A549 (cell line): Measurements from ENCODE around the gene HOXA5.

Experiments used
- EP300 ChIP-seq, 2 experiments: fragments of >200 bp; sonication (Bioruptor Twin); formaldehyde crosslinking; IDR thresholded peaks; 2 replicates in 1 of 2; 3 replicates in 1 of 2; pipeline ENCODE4 v1.6.1; 2016 to 2017
- HOXA7 ChIP-seq: fragments of 250-450 bp; sonication (Bioruptor Pico); IDR thresholded peaks from 2 replicates; pipeline ENCODE4 v1.5.0; 2020; ENCODE audit warnings: mild to moderate bottlenecking, moderate library complexity
- POLR2A ChIP-seq: IDR thresholded peaks from 2 replicates; pipeline ENCODE4 v1.6.1; 2012; ENCODE audit warnings: mild to moderate bottlenecking, low read length
- POLR2AphosphoS2 ChIP-seq: conservative IDR thresholded peaks from 2 replicates; pipeline ENCODE4 v1.6.1; 2012; ENCODE audit warnings: low read length, improper control_type of control experiment, inconsistent platforms
- RCOR1 ChIP-seq: fragments of 150-350 bp; IDR thresholded peaks from 2 replicates; pipeline ENCODE4 v1.6.1; 2014; ENCODE audit warnings: antibody characterized with exemption, low read length, low read depth
- TF ChIP-seq, protein P1 (sequence below): fragments of >200 bp; sonication (Bioruptor Twin); formaldehyde crosslinking; IDR thresholded peaks from 3 replicates; pipeline ENCODE4 v1.5.1; 2016
- TF ChIP-seq, protein P2 (sequence below): fragments of 200-600 bp; sonication (generic); IDR thresholded peaks from 2 replicates; pipeline ENCODE4 v1.6.1; 2016; ENCODE audit warnings: antibody characterized with exemption, mild to moderate bottlenecking, moderate library complexity

DNA sequence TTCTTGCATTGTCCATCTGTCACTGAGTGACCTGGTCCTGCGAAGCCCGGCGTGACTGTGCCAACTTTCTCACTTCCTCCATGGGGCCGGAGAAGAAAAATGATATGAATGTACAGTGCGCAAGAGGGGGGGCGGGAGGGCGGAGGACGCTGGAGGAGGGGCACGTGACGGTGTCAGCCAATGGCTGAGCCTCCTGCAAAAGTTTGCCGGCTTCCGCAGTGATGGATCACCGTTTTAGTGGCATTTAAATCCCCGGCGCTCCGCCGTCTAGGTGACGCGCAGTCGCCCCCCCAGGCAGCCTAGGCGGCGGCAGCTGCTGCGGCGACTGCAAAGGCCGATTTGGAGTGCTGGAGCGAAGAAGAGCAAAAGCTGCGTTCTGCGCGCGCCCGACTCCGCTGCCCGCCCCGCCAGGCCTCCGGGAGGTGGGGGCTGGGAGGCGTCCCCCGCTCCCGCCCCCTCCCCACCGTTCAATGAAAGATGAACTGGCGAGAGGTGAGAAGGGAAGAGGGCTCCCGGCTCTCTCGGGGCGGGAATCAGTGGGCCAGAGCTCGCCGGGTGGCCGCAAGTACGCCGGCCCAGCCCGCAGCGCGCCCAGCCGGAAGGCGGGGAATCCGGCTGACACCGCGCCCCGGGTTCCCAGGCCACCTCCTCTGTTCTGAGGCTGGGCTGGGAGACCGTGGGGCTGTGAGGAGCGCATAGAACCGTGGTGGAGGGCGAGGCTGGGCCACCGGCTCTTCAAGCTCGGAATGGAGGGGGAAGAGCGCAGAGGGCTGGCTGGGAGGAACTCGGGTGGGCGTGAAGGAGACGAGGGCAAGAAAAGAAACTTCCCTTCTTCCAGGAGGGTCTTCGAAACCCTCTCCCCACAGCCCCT is 47.3 kb downstream of the HOXA5 start, which contains the start of gene HOXA1:
- TF ChIP-seq, protein P1, sequence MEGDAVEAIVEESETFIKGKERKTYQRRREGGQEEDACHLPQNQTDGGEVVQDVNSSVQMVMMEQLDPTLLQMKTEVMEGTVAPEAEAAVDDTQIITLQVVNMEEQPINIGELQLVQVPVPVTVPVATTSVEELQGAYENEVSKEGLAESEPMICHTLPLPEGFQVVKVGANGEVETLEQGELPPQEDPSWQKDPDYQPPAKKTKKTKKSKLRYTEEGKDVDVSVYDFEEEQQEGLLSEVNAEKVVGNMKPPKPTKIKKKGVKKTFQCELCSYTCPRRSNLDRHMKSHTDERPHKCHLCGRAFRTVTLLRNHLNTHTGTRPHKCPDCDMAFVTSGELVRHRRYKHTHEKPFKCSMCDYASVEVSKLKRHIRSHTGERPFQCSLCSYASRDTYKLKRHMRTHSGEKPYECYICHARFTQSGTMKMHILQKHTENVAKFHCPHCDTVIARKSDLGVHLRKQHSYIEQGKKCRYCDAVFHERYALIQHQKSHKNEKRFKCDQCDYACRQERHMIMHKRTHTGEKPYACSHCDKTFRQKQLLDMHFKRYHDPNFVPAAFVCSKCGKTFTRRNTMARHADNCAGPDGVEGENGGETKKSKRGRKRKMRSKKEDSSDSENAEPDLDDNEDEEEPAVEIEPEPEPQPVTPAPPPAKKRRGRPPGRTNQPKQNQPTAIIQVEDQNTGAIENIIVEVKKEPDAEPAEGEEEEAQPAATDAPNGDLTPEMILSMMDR: no peak
- TF ChIP-seq, protein P2, sequence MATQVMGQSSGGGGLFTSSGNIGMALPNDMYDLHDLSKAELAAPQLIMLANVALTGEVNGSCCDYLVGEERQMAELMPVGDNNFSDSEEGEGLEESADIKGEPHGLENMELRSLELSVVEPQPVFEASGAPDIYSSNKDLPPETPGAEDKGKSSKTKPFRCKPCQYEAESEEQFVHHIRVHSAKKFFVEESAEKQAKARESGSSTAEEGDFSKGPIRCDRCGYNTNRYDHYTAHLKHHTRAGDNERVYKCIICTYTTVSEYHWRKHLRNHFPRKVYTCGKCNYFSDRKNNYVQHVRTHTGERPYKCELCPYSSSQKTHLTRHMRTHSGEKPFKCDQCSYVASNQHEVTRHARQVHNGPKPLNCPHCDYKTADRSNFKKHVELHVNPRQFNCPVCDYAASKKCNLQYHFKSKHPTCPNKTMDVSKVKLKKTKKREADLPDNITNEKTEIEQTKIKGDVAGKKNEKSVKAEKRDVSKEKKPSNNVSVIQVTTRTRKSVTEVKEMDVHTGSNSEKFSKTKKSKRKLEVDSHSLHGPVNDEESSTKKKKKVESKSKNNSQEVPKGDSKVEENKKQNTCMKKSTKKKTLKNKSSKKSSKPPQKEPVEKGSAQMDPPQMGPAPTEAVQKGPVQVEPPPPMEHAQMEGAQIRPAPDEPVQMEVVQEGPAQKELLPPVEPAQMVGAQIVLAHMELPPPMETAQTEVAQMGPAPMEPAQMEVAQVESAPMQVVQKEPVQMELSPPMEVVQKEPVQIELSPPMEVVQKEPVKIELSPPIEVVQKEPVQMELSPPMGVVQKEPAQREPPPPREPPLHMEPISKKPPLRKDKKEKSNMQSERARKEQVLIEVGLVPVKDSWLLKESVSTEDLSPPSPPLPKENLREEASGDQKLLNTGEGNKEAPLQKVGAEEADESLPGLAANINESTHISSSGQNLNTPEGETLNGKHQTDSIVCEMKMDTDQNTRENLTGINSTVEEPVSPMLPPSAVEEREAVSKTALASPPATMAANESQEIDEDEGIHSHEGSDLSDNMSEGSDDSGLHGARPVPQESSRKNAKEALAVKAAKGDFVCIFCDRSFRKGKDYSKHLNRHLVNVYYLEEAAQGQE: no peak
- TF ChIP-seq EP300 (IDR thresholded peaks at IDR 0.05): no peak
- no peak for TF ChIP-seq HOXA7 (CRISPR knock-in tag)
- TF ChIP-seq RCOR1: no peak
- no peak for TF ChIP-seq POLR2AphosphoS2
- peak; percentile 61 for TF ChIP-seq POLR2A
